22Rv1 (cell line): Measurements from ENCODE around the gene SLC34A3.

ENCODE experiments used
- H3K27ac ChIP-seq: fragments of 450-650 bp; 2 replicates; pipeline ENCODE4 v1.5.1; 2017
- ZFX ChIP-seq: fragments of 450-650 bp; IDR thresholded peaks from 2 replicates; pipeline ENCODE4 v1.6.1; 2017; ENCODE audit warnings: antibody characterized with exemption, borderline replicate concordance
- TF ChIP-seq, protein P1 (sequence below): fragments of 450-650 bp; IDR thresholded peaks from 2 replicates; pipeline ENCODE4 v1.5.1; 2017; ENCODE audit warnings: mild to moderate bottlenecking

The SLC34A3 gene

GRCh38 chr9:137198051-137198901, 32.4 kb upstream of the SLC34A3 start:
- TF ChIP-seq, protein P1, sequence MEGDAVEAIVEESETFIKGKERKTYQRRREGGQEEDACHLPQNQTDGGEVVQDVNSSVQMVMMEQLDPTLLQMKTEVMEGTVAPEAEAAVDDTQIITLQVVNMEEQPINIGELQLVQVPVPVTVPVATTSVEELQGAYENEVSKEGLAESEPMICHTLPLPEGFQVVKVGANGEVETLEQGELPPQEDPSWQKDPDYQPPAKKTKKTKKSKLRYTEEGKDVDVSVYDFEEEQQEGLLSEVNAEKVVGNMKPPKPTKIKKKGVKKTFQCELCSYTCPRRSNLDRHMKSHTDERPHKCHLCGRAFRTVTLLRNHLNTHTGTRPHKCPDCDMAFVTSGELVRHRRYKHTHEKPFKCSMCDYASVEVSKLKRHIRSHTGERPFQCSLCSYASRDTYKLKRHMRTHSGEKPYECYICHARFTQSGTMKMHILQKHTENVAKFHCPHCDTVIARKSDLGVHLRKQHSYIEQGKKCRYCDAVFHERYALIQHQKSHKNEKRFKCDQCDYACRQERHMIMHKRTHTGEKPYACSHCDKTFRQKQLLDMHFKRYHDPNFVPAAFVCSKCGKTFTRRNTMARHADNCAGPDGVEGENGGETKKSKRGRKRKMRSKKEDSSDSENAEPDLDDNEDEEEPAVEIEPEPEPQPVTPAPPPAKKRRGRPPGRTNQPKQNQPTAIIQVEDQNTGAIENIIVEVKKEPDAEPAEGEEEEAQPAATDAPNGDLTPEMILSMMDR, result no peak
- no peak for TF ChIP-seq ZFX
- peak overlapping the region; percentile 83 for H3K27ac ChIP-seq

GRCh38 chr9:137198902-137199283, 31.8 kb upstream of the SLC34A3 start:
- TF ChIP-seq ZFX, result no peak
- TF ChIP-seq, protein P1, result no peak
- H3K27ac ChIP-seq, result peak overlapping the region; percentile 83

DNA sequence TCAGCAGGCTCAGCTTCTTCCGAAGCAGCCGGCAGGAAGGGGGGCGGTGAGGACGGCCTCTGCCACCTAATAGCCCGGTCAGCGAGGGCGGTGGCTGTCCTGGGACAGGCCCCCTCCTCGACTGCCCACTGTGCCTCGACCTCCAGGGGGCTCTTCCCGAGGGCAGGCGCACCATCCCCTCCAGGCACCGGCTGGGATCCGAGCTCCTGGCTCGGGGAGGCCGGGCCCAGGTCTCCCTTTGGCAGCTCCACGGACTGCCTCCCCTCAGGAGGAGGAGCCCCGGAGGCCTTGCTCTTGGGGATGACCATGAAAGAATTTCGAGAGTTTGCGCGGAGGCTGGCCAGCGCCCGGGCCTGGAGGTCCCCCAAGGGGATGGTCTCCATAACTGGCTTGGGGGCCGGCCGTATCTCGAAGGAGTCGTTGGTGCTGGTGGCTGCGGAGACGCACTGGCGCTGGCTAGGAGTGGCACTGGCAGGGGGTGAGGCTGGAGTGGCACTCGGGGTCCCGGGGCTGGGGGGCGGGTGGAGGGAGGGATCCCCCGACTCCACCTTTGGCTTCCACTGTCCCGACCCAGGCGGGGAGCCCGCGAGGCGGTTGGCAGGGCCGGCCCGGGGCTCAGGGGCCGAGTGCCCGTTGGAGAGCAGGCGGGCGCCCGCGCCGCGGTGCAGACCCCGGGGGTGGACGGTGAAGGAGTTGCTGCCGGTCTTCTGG, 31.1 kb upstream of the SLC34A3 start:
- H3K27ac ChIP-seq, result peak overlapping the region; percentile 83

GRCh38 chr9:137200311-137201204, 30.1 kb upstream of the SLC34A3 start, which contains the start of gene TPRN:
TPRN (minus strand) TSS chr9:137200741; CDS start chr9:137200711, 30 bp downstream.
- TF ChIP-seq ZFX, result no peak
- TF ChIP-seq, protein P1, result no peak
- peak within 1 kb of the TSS; percentile 83 for H3K27ac ChIP-seq

More for the DNA sequence above, 31.1 kb upstream of the SLC34A3 start:
- TF ChIP-seq ZFX, result no peak
- TF ChIP-seq, protein P1, result no peak

- TF ChIP-seq, protein P1, result no peak
- no peak for TF ChIP-seq ZFX
Observed at GRCh38 chr9:137201205-137201868, 29.4 kb upstream of the SLC34A3 start.

DNA sequence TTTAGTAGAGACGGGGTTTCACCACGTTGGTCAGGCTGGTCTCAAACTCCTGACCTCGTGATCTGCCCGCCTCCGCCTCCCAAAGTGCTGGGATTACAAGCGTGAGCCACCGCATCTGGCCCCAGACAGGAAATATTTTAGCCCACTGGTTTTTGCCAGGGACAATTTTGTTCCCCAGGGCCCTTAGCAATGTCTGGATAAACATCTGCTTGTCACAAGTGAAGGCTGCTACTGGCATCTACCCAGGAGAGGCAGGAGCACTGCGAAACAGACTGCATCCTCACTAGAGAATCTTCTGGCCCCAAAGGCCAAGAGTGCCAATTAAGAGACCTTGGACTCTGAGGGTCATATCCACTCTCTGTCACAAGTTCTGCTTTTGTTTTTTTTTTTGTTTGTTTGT, 27.7 kb upstream of the SLC34A3 start:
- TF ChIP-seq ZFX, result no peak
- TF ChIP-seq, protein P1, result no peak
- H3K27ac ChIP-seq, result peak overlapping the region; percentile 83; the same call in 1 of the 2 replicates

More at GRCh38 chr9:137201205-137201868, 29.4 kb upstream of the SLC34A3 start:
- peak overlapping the region; percentile 83 for H3K27ac ChIP-seq
